NCI-H2196 treated with DMSO at 0.1 percent for 48 hours (cell line): ENCODE data around the gene FOXL1.

Experiments used
- DNase-seq: peaks from one replicate; lab custom pipeline; 2025; ENCODE audit not compliant: unreplicated experiment; lab: John Stamatoyannopoulos, UW

Gene FOXL1

GRCh38 chr16:86631444-86631843, 53.1 kb downstream of the FOXL1 start:
- no peak for DNase-seq
